ENCODE data around the gene COX15.
"Not testable (repeated sequence)": the region's sequence is repeated elsewhere in the genome, so short reads cannot be mapped to it uniquely, and the experiment has no call there.

COX15 gene

GRCh38 chr10:99732033-99732842, at the start of gene COX15, which contains the start of gene CUTC:
COX15 (minus strand) TSS chr10:99732127; CDS start chr10:99732049, 78 bp downstream.
CUTC (plus strand) TSS chr10:99732234; CDS start chr10:99732349, 115 bp downstream.
- peak; percentile 90 for DNase-seq

- DNase-seq = no peak
Observed at GRCh38 chr10:99779335-99779734, 47.4 kb upstream of the COX15 start.

GRCh38 chr10:99777918-99778714, 46.2 kb upstream of the COX15 start:
- no peak for DNase-seq

- DNase-seq = no peak
Observed at GRCh38 chr10:99775850-99776249, 43.9 kb upstream of the COX15 start.

GRCh38 chr10:99770408-99771045, 38.6 kb upstream of the COX15 start:
- DNase-seq = no peak

- no peak for DNase-seq
Observed at GRCh38 chr10:99769706-99770105, 37.8 kb upstream of the COX15 start.

- no peak for DNase-seq
Observed at GRCh38 chr10:99768556-99768955, 36.6 kb upstream of the COX15 start.

GRCh38 chr10:99767901-99768300, 36.0 kb upstream of the COX15 start:
- no peak for DNase-seq

- DNase-seq = no peak
Observed at GRCh38 chr10:99766302-99766681, 34.4 kb upstream of the COX15 start.

- DNase-seq = no peak
Observed at GRCh38 chr10:99765672-99766301, 33.9 kb upstream of the COX15 start.

GRCh38 chr10:99761365-99761764, 29.4 kb upstream of the COX15 start:
- DNase-seq = no peak

GRCh38 chr10:99760321-99760720, 28.4 kb upstream of the COX15 start:
- DNase-seq = no peak

- no peak for DNase-seq
Observed at GRCh38 chr10:99758211-99758891, 26.4 kb upstream of the COX15 start.

GRCh38 chr10:99756159-99756558, 24.2 kb upstream of the COX15 start:
- DNase-seq = no peak

- no peak for DNase-seq
Observed at GRCh38 chr10:99754670-99755069, 22.7 kb upstream of the COX15 start.

- DNase-seq = no peak
Observed at GRCh38 chr10:99750641-99751040, 18.7 kb upstream of the COX15 start.

- no peak for DNase-seq
Observed at GRCh38 chr10:99748823-99749451, 17.0 kb upstream of the COX15 start.

- DNase-seq = not testable (repeated sequence)
Observed at GRCh38 chr10:99746166-99746565, 14.2 kb upstream of the COX15 start.

GRCh38 chr10:99743841-99744240, 11.9 kb upstream of the COX15 start:
- no peak for DNase-seq

- no peak for DNase-seq
Observed at GRCh38 chr10:99742701-99743100, 10.8 kb upstream of the COX15 start.

- DNase-seq = no peak
Observed at GRCh38 chr10:99742254-99742653, 10.3 kb upstream of the COX15 start.

All from stimulated activated CD4-positive, alpha-beta T cell treated with anti-CD3 and anti-CD28 coated beads, Interleukin-12 subunit alpha, Interleukin-12 subunit beta, amount 100 ng/mL, for 4 hours (primary cell).